HepG2 (cell line): ENCODE data around the gene CNPPD1. TPM values are rescaled to one million over a fixed set of nuclear protein-coding genes. Genes with fewer than 3 reads are reported as not detected.

Experiments
- EZH2 ChIP-seq: conservative IDR thresholded peaks from 2 replicates; pipeline ENCODE4 v1.6.1; 2012; ENCODE audit warnings: mild to moderate bottlenecking, low read depth, low read length, moderate library complexity
- IRF2 ChIP-seq: IDR thresholded peaks from 2 replicates; pipeline ENCODE4 v1.6.1; 2018; ENCODE audit warnings: missing genetic modification reagents, missing compliant biosample characterization
- MBD4 ChIP-seq: IDR thresholded peaks from 2 replicates; pipeline ENCODE4 v1.6.1; 2012; ENCODE audit warnings: low read length, inconsistent platforms, borderline replicate concordance
- MIER3 ChIP-seq: IDR thresholded peaks from 2 replicates; pipeline ENCODE4 v1.6.1; 2016; ENCODE audit warnings: missing compliant biosample characterization, borderline replicate concordance
- MXD4 ChIP-seq: IDR thresholded peaks from 2 replicates; pipeline ENCODE4 v1.6.1; 2016; ENCODE audit warnings: mild to moderate bottlenecking, missing biosample characterization, missing genetic modification reagents
- MXI1 ChIP-seq: IDR thresholded peaks from 3 replicates; pipeline ENCODE4 v1.6.1; 2012; ENCODE audit warnings: low read depth, low read length, inconsistent platforms, borderline replicate concordance
- NPAS2 ChIP-seq: sonication (generic); formaldehyde crosslinking; IDR thresholded peaks from 2 replicates; pipeline ENCODE4 v1.8.0; 2022; ENCODE audit warnings: mild to moderate bottlenecking, missing genetic modification reagents, borderline replicate concordance
- NR1H2 ChIP-seq: sonication (generic); formaldehyde crosslinking; IDR thresholded peaks from 2 replicates; pipeline ENCODE4 v1.8.1; 2022; ENCODE audit warnings: low read depth, missing genetic modification reagents, borderline replicate concordance
- NR2F2 ChIP-seq: IDR thresholded peaks from 2 replicates; pipeline ENCODE4 v1.6.1; 2012; ENCODE audit warnings: low read depth, inconsistent platforms, borderline replicate concordance
- ZBTB14 ChIP-seq: sonication (generic); formaldehyde crosslinking; IDR thresholded peaks from 2 replicates; pipeline ENCODE4 v1.4.0; 2020; ENCODE audit warnings: missing genetic modification reagents
- ZBTB44 ChIP-seq: sonication (generic); formaldehyde crosslinking; IDR thresholded peaks from 2 replicates; pipeline ENCODE4 v1.4.0; 2020; ENCODE audit warnings: missing genetic modification reagents
- ZNF260 ChIP-seq: sonication (generic); formaldehyde crosslinking; IDR thresholded peaks from 2 replicates; pipeline ENCODE4 v1.4.0; 2020; ENCODE audit warnings: missing genetic modification reagents, low read depth, mild to moderate bottlenecking, borderline replicate concordance
- ZNF280D ChIP-seq: sonication (generic); formaldehyde crosslinking; IDR thresholded peaks from 2 replicates; pipeline ENCODE4 v1.5.1; 2020; ENCODE audit warnings: mild to moderate bottlenecking, missing genetic modification reagents
- ZNF34 ChIP-seq: sonication (generic); formaldehyde crosslinking; IDR thresholded peaks from 2 replicates; pipeline ENCODE4 v1.4.0; 2020; ENCODE audit warnings: mild to moderate bottlenecking, missing genetic modification reagents, borderline replicate concordance
- ZNF414 ChIP-seq: sonication (generic); formaldehyde crosslinking; IDR thresholded peaks from 2 replicates; pipeline ENCODE4 v1.5.0; 2020; ENCODE audit warnings: missing genetic modification reagents
- ZNF460 ChIP-seq: sonication (generic); formaldehyde crosslinking; IDR thresholded peaks from 2 replicates; pipeline ENCODE4 v1.5.1; 2020; ENCODE audit warnings: missing genetic modification reagents, mild to moderate bottlenecking, borderline replicate concordance
- ZNF761 ChIP-seq: sonication (generic); formaldehyde crosslinking; conservative IDR thresholded peaks from 2 replicates; pipeline ENCODE4 v1.4.0; 2020; ENCODE audit warnings: mild to moderate bottlenecking, missing genetic modification reagents
- ZNF781 ChIP-seq: sonication (generic); formaldehyde crosslinking; IDR thresholded peaks from 2 replicates; pipeline ENCODE4 v1.5.1; 2020; ENCODE audit warnings: borderline replicate concordance, mild to moderate bottlenecking, missing genetic modification reagents; ENCODE audit errors: not compliant biosample characterization
- polyA plus RNA-seq, 8 experiments: library from polyadenylated mRNA; depleted of rRNA in 3 of 8; stranded (reverse) in 7 of 8; unstranded in 1 of 8; fragments of >200 nt; fragmentation: Illumina TruSeq in 4 of 8; extraction: Trizol in 4 of 8; gene quantifications; 2 replicates each; pipeline versions ENCODE4 v1.2.1 to v1.2.3, GENCODE V29; 2011 to 2016; ENCODE audit warnings: low read depth in 4 of 8, missing spikeins in 1 of 8, mixed read lengths in 1 of 8; ENCODE audit not compliant: insufficient read depth in 1 of 8
- total RNA-seq, 5 experiments: library from RNA; depleted of rRNA; stranded (reverse); fragments of >200 nt; fragmentation: Illumina TruSeq; extraction: Trizol; gene quantifications; 2 replicates each; pipeline ENCODE4 v1.2.3, GENCODE V29; 2016; ENCODE audit warnings: low read depth in 1 of 5
- TF ChIP-seq, protein P1 (sequence below): sonication (generic); formaldehyde crosslinking; IDR thresholded peaks from 2 replicates; pipeline ENCODE4 v1.8.0; 2022; ENCODE audit warnings: mild to moderate bottlenecking, missing genetic modification reagents

Gene CNPPD1
- total and polyA plus RNA-seq, 2 of the 13 experiments (the other 11 are each of a cell fraction or from before 2014, with no cell fraction given) = 35.5 to 49.4 TPM

- TF ChIP-seq ZNF34 (CRISPR knock-in tag) = no peak
- no peak for TF ChIP-seq IRF2 (CRISPR knock-in tag)
- TF ChIP-seq MIER3 (CRISPR knock-in tag) = peak; percentile 67; the same call in 1 of the 2 replicates
- 0 out of 2 replicates have a peak, but pooled peaks have one; percentile 64 for TF ChIP-seq ZNF414
- peak; percentile 90 for TF ChIP-seq NR2F2
- TF ChIP-seq ZNF781 (CRISPR knock-in tag) = no peak
- TF ChIP-seq ZNF280D = no peak
- no peak for TF ChIP-seq NR1H2 (CRISPR knock-in tag)
- TF ChIP-seq ZNF460 (CRISPR knock-in tag) = no peak
- TF ChIP-seq MBD4 = 0 out of 2 replicates have a peak, but pooled peaks have one; percentile 48
- TF ChIP-seq, protein P1, sequence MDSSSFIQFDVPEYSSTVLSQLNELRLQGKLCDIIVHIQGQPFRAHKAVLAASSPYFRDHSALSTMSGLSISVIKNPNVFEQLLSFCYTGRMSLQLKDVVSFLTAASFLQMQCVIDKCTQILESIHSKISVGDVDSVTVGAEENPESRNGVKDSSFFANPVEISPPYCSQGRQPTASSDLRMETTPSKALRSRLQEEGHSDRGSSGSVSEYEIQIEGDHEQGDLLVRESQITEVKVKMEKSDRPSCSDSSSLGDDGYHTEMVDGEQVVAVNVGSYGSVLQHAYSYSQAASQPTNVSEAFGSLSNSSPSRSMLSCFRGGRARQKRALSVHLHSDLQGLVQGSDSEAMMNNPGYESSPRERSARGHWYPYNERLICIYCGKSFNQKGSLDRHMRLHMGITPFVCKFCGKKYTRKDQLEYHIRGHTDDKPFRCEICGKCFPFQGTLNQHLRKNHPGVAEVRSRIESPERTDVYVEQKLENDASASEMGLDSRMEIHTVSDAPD (CRISPR knock-in tag) = no peak
- no peak for TF ChIP-seq NPAS2 (CRISPR knock-in tag)
- TF ChIP-seq ZBTB14 (CRISPR knock-in tag) = no peak
- TF ChIP-seq ZNF260 (CRISPR knock-in tag) = no peak
- no peak for TF ChIP-seq ZNF761 (CRISPR knock-in tag)
- 0 out of 3 replicates have a peak, but pooled peaks have one; percentile 15 for TF ChIP-seq MXI1
- TF ChIP-seq ZBTB44 (CRISPR knock-in tag) = no peak
- no peak for TF ChIP-seq EZH2
- TF ChIP-seq MXD4 (CRISPR knock-in tag) = no peak
Observed at GRCh38 chr2:219126555-219126954, 50.2 kb downstream of the CNPPD1 start (continued).
